ENCODE results near the gene PPIL1.
"Not testable (repeated sequence)": the region's sequence is repeated elsewhere in the genome, so short reads cannot be mapped to it uniquely, and the experiment has no call there.

The PPIL1 gene

DNA sequence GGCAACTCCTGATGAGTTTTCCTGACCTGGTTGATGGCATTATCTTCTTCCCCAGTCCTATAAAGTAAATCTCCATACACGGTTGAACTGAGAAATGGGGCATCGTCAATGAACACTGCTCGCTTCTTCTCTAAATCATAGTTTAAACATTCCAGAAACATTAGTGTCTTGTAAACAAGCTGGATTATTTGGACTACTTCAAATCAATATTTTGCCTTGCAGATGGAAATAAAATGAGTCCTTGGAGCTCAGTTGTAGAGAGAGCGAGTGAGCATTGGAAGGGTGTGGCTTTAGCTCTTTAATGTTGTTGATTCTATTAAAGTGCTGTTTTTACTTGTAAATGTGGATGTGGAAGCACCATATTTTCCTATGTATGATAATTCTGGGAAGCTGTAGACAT, 29.5 kb upstream of the PPIL1 start:
- no peaks in the 10 kb centered on the region for H3K27me3 Mint-ChIP-seq
- H3K27ac Mint-ChIP-seq, result no peak overlapping the region
- peaks cover 29% of the 10 kb centered on the region for H3K4me1 Mint-ChIP-seq
- H3K9me3 Mint-ChIP-seq, result no peaks in the 10 kb centered on the region
- H3K4me3 Mint-ChIP-seq, result no peak overlapping the region
- peaks cover 30% of the 10 kb centered on the region for H3K36me3 Mint-ChIP-seq

DNA sequence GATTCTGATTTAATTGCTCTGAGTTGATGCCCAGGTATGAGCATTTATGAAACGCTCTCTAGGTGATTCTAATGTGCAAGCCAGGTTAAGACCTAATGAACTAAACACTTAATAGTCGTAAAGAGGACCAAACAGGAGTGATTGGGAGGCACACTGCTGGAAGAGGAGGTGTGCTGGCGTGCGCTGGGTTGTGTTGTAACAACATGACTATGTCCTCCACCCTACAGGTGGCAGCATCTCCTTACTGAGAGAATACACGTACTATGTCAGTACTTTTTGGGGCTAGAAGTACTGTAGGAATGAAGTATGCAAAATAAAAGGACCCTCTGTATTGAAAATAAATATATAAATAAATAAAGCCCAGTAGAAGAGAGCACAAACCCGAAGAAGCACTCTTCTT, 23.0 kb upstream of the PPIL1 start:
- Mint-ChIP-seq H3K9me3 (no peaks in the 10 kb centered on the region), H3K4me1 (peaks cover 16% of the 10 kb centered on the region), H3K27ac (peak overlapping the region; percentile 74), H3K36me3 (peaks cover 14% of the 10 kb centered on the region), H3K4me3 (no peak overlapping the region), H3K27me3 (no peaks in the 10 kb centered on the region)

DNA sequence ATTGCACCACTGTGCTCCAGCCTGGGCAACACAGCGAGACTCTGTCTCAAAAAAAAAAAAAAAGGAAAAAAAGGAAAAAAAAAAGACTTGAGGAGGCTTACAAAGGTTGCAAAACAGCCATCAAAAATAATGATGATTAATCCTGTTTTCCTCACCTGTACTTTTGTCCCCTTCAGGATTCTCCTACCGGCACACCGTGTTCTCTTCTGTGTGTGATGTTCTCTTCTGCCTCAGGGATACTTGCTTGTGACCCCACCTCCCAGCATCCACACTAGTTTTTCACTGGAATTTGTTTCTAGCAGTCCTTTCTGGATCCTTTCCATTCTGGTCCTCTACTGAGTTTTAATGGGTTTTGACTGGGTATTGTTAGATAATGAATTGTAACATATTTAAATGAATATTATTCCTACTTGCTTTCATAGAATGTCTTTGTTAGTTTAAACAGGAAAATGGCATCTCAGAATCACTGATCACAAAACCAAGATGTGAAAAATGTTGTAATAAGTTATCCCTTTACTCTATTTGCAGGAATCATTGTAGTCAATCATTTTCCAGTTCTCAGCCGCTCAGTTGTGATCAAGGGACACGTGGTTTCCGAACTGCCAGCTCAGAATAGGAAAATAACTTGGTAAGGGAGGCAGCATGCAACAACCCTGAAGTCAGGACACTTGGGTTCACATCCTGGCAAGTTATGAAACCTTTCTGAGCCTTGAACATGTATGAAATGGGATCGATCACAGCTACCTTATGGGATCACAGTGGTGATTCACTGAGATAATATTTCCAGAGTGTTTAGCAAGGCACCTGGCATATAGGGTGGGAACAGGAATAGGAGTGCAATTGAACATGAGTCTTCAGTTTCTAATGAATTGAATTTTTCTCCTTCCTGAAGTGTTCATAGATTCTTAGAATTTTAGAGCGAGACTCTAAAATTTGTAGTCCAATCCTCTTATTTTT, 19.7 kb upstream of the PPIL1 start:
- Mint-ChIP-seq H3K4me3 (no peak overlapping the region), H3K27me3 (no peaks in the 10 kb centered on the region), H3K27ac (peak overlapping the region; percentile 68), H3K9me3 (no peaks in the 10 kb centered on the region), H3K4me1 (peaks cover 22% of the 10 kb centered on the region), H3K36me3 (peaks cover 11% of the 10 kb centered on the region)

DNA sequence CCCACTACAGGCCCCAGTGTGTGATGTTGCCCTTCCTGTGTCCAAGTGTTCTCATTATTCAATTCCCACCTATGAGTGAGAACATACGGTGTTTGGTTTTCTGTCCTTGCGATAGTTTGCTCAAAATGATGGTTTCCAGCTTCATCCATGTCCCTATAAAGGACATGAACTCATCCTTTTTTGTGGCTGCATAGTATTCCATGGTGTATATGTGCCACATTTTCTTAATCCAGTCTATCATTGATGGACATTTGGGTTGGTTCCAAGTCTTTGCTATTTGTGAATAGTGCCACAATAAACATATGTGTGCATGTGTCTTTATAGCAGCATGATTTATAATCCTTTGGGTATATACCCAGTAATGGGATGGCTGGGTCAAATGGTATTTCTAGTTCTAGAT, 16.6 kb upstream of the PPIL1 start:
- H3K4me3 Mint-ChIP-seq, H3K36me3 Mint-ChIP-seq, H3K9me3 Mint-ChIP-seq, H3K27ac Mint-ChIP-seq, H3K27me3 Mint-ChIP-seq: not testable (repeated sequence)
- H3K4me1 Mint-ChIP-seq, result peaks cover 36% of the 10 kb centered on the region

DNA sequence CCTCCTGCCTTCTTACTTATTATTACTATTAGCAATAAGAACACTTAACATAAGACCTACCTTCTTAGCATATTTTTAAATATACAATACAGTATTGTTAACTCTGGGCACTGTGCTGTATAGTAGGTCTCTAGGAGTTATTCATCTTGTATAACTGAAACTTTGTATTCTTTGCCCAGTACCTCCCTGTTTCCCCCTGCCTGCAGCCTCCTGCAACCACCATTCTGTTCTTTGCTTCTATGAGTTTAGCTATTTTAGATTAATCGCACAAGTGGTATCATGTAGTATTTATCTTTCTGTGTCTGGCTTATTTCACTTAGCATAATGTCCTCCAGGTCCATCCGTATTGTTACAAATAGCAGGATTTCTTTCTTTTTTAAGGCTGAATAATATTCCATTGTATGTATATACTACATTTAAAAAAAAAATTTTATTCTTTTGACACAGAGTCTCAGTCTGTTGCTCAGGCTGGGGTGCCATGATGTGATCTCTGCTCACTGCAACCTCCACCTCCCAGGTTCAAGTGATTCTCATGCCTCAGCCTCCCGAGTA, 15.6 kb upstream of the PPIL1 start:
- Mint-ChIP-seq H3K4me1 (peaks cover 41% of the 10 kb centered on the region), H3K9me3 (no peaks in the 10 kb centered on the region), H3K36me3 (peaks cover 5% of the 10 kb centered on the region), H3K27me3 (no peaks in the 10 kb centered on the region), H3K4me3 (no peak overlapping the region), H3K27ac (peak overlapping the region; percentile 68)

DNA sequence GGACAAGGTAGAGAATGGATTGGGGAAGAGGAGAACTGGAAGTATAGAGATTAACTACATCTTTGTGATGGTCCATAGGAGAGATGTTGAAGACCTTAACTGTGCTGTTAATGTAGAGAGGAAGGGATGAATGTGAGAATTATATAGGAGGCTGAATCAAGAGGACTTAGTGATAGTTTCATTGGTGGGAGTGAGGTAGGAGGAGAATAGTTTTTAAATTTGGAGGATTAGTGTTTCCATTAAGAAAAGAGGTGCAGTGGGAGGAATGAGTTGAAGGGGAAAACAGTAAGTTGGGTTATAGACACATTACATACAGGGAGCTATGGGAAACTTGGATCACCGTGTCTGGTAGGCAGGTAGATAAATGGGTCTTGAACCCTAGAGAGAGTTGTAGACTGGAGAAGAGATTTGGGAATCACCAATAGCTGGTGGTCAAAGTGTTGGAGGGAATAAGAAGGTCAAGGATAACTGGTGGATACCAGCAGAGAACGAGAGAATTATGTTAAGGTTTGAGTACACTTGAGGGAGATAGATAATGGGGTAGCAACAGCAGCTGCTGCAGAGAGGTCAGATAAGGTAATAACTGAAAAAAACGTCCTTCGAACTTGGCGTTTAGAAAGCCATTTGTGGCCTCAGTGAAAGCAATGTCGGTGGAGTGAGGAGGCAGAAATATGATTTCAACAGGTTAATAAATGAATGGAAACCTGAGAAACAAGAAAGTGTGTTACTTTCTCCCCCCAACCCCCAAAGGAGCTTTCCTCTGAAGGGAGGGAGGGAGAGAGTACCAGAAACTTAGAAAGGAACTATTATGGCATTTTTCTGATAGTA, 14.3 kb upstream of the PPIL1 start:
- Mint-ChIP-seq H3K27me3 (no peaks in the 10 kb centered on the region), H3K36me3 (peaks cover 2% of the 10 kb centered on the region), H3K4me3 (no peak overlapping the region), H3K27ac (peak overlapping the region; percentile 57), H3K9me3 (no peaks in the 10 kb centered on the region), H3K4me1 (peaks cover 39% of the 10 kb centered on the region)

DNA sequence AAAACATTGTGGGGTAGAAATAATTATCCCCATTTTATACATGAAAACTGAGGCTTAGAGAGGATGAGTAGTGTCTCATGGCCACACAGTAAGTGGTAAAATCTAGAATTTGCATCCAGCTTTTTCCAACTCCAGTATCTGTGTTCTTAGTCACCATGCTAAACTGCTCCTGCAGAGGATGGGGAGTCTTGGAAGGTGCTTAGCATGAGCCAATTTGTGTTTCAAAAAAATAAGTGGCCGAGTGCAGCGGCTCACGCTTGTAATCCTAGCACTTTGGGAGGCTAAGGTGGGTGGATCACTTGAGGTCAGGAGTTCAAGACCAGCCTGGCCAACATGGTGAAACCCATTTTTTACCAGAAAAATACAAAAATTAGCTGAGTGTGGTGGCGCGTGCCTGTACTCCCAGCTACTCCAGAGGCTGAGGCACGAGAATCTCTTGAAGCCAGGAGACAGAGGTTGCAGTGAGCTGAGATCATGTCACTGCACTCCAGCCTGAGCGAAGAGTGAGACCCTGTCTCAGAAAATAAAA, 13.6 kb upstream of the PPIL1 start:
- Mint-ChIP-seq H3K9me3 (no peaks in the 10 kb centered on the region), H3K27ac (no peak overlapping the region), H3K4me3 (no peak overlapping the region), H3K27me3 (no peaks in the 10 kb centered on the region), H3K36me3 (peaks cover 2% of the 10 kb centered on the region), H3K4me1 (peaks cover 39% of the 10 kb centered on the region)

DNA sequence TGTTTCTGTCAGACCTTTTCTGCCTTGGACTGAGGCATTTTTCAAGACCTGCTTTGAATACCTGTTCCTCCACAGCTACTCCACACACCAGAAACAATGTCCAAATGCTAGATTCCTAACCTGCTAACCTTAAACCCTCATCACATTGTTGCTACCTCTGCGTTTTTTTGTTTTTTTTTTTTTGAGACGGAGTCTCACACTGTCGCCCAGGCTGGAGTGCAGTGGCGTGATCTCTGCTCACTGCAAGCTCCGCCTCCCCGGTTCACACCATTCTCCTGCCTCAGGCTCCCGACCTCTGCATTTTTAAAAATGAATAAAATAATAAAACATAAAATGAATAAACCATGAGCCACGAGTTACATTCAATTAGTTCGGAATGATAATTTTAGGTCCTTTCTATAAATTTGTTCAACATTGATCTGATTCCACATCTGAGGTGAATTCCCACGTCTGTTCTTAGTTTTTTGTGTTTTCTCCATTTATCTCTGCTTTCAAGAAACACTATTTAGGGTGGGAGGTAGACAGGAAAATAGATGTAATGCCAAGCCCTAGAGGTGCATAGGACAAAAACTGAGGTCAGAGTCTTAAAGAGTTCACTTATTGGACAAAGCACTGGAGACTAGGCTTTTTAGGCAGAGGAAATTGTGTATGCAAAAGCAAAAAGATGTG, 12.5 kb upstream of the PPIL1 start:
- Mint-ChIP-seq H3K4me1 (peaks cover 39% of the 10 kb centered on the region), H3K4me3 (peak overlapping the region; percentile 93), H3K27me3 (no peaks in the 10 kb centered on the region), H3K27ac (no peak overlapping the region), H3K36me3 (peaks cover 2% of the 10 kb centered on the region), H3K9me3 (no peaks in the 10 kb centered on the region)

DNA sequence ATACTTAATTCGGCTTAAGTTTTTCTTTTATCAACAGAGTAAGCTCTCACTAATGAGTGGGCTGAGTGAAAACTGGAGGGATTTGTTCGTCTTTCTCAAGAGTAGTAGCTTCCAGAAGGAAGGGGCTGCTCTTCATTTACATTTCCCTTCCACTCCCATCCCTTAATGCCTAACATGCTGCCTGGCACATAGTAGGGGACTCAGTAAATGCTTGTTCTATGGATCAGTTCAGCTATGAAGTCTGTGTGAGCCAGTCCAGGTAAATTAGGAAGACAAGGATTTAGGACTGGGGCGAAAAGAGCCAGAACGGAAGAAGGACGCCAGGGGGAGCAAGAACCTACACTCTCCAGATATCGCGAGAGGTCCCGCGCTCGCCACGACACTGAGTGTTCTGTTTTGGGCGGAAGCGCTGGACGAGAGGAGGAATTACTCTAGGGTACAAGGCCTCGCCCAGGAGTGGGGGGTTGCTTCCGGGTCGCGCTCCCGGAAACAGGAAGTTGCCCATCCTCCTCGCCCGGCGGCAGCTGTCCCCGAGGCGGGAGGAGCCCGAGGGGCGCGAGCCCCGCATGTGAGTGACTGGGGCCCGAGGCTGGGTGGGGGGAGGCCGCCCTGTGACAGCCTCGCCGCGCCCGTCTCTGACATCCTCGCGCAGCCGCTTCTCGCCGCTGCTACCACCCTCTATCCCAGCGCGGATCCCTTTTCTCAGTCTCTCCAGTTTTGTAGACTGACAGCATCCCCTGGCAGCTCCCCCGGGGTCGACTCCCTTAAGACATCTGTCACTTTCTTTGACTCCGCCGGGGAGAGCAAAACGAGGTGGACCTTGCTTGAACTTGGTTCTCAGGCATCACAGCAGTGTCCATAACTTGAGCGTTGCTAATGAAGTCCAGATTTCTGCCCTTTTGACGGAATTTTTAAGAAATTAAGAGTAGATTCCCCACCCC, 11.1 kb upstream of the PPIL1 start, which contains the start of gene C6orf89:
Gene C6orf89 (plus strand): TSS at position 492 of the 941 bp plus-strand sequence. CDS start 13,493 bp downstream, outside the sequence.
- H3K27ac Mint-ChIP-seq, result peak within 1 kb of the TSS; percentile 96
- H3K4me3 Mint-ChIP-seq, result peak within 1 kb of the TSS; percentile 93
- H3K9me3 Mint-ChIP-seq, result no peaks in the 10 kb centered on the region
- H3K27me3 Mint-ChIP-seq, result no peaks in the 10 kb centered on the region
- peaks cover 2% of the 10 kb centered on the region for H3K36me3 Mint-ChIP-seq
- H3K4me1 Mint-ChIP-seq, result peaks cover 39% of the 10 kb centered on the region

DNA sequence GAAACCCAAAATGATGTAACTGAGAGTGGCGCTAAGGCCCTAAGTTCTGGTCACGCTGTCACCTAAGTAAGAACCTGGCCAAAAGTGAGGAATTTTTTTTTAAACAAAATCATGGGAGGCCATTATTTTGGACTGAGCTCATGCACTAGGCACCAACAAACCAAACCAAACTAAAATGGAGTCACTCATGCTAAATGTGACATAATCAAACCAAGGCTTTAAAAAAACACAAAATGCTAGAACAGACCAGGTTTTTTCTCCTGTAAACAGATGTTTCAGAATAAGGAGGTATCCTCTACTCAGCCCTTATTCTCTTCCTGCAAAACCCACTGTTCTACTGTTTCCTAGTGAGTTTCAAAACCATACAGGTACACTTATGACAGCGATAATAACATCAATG, 10.0 kb upstream of the PPIL1 start:
- Mint-ChIP-seq H3K27ac (peak overlapping the region; percentile 96), H3K4me3 (no peak overlapping the region)

DNA sequence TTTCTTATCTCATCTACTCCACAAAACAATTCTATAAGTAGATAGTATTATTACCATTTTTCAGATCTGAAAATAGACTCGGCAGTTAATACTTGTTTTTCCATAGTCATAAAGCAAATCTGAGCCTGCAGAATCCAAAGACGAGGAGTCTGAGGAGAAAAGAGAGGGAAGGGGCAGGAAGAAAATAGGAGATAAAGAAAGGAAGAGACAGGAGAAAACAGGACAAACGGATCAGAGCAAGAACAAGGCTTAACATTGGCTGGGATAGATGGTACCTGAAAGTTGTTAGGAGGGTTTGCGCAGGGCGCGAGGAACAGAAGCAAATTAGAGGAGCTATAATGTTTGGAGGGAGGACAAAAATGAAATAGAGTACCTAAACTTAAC, 639 bp upstream of the PPIL1 start:
- H3K4me1 Mint-ChIP-seq, result peaks cover 35% of the 10 kb centered on the region
- no peaks in the 10 kb centered on the region for H3K9me3 Mint-ChIP-seq
- H3K4me3 Mint-ChIP-seq, result peak overlapping the region; percentile 95
- H3K27ac Mint-ChIP-seq, result peak overlapping the region; percentile 100
- H3K36me3 Mint-ChIP-seq, result peaks cover 9% of the 10 kb centered on the region
- peaks cover 8% of the 10 kb centered on the region for H3K27me3 Mint-ChIP-seq

More for the DNA sequence above, 10.0 kb upstream of the PPIL1 start:
- H3K4me1 Mint-ChIP-seq, result peaks cover 32% of the 10 kb centered on the region
- H3K9me3 Mint-ChIP-seq, result no peaks in the 10 kb centered on the region
- no peaks in the 10 kb centered on the region for H3K36me3 Mint-ChIP-seq
- H3K27me3 Mint-ChIP-seq, result no peaks in the 10 kb centered on the region

DNA sequence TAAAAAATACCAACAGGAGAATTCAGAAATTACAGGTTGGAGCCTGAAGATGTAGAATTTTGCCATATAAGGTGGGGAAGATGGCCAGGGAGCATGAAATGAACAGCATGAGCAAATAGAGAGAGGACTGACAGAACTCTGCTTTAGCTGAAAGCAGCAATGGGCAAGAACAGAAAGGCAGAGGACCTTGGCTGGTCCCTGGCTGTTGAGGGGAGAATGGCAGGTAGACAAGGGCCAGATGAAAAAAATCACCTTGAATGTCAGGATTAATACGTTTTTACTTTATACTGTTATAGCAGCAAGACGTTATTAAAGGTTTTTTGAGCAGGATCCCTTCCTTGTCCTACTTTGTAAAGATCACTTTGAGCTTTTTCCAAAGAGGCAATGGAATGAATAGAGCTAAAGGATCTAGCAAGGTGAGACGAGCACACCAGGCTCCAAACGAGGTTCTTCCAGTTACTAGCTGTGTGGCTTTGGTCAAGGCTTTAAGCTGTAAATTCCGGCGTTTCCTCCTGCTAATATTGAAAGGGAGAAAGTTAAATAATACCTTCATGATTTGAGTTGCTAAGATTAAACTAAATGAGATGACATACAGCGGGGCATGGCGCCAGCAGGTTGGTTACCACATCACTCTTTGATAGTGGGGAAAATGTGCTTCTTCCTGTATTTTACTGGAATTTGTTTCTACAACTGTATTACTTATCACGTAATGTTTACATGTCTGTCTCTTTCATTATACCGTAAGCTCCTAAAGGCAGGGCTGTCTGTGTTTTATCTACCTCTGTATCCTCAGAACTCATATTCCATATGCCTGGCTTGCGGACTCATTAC, 776 bp downstream of the PPIL1 start:
- H3K9me3 Mint-ChIP-seq, result no peaks in the 10 kb centered on the region
- H3K27me3 Mint-ChIP-seq, result peaks cover 3% of the 10 kb centered on the region
- H3K27ac Mint-ChIP-seq, result peak overlapping the region; percentile 100
- peaks cover 13% of the 10 kb centered on the region for H3K36me3 Mint-ChIP-seq
- peaks cover 45% of the 10 kb centered on the region for H3K4me1 Mint-ChIP-seq
- H3K4me3 Mint-ChIP-seq, result peak overlapping the region; percentile 95

DNA sequence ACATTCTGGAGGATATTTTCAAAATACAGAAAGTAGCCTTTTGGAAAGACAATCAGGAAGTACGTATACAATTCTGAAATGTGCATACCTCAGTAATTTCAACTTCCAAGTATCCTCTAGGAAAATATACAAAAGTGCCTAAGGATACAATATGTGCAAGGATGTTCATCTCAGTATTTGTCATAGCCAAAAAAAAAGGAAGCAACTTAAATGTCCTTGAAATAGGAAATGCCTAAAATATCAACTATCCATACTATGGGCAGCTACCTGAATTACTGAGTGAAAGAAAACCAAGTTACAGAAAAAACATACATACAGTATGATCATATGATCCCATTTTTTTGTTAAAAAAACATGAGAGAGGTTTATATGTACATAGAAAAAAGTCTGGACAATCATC, 1.5 kb downstream of the PPIL1 start:
- H3K9me3 Mint-ChIP-seq, result no peaks in the 10 kb centered on the region
- H3K27me3 Mint-ChIP-seq, result peaks cover 1% of the 10 kb centered on the region
- H3K4me3 Mint-ChIP-seq, result peak overlapping the region; percentile 95
- H3K27ac Mint-ChIP-seq, result peak overlapping the region; percentile 100
- peaks cover 16% of the 10 kb centered on the region for H3K36me3 Mint-ChIP-seq
- H3K4me1 Mint-ChIP-seq, result peaks cover 51% of the 10 kb centered on the region
